ENCODE results near the gene C1R.
"Not testable (repeated sequence)": the region's sequence is repeated elsewhere in the genome, so short reads cannot be mapped to it uniquely, and the experiment has no call there.

The C1R gene

GRCh38 chr12:7068240-7068993 is 23.8 kb downstream of the C1R start:
- no peak for DNase-seq (ENCODE audit: low read depth in 2 of 2)

- no peak for DNase-seq (ENCODE audit: low read depth in 2 of 2)
Observed at GRCh38 chr12:7067096-7067495, 25.1 kb downstream of the C1R start.

- no peak for DNase-seq (ENCODE audit: low read depth in 2 of 2)
Observed at GRCh38 chr12:7066596-7066995, 25.6 kb downstream of the C1R start.

GRCh38 chr12:7065073-7065623 is 27.1 kb downstream of the C1R start:
- no peak for DNase-seq (ENCODE audit: low read depth in 2 of 2)

GRCh38 chr12:7064516-7064915 is 27.7 kb downstream of the C1R start:
- DNase-seq (ENCODE audit: low read depth in 2 of 2): no peak

- no peak for DNase-seq (ENCODE audit: low read depth in 2 of 2)
Observed at GRCh38 chr12:7061596-7061995, 30.6 kb downstream of the C1R start.

- no peak for DNase-seq (ENCODE audit: low read depth in 2 of 2)
Observed at GRCh38 chr12:7061138-7061537, 31.1 kb downstream of the C1R start.

GRCh38 chr12:7060353-7060954 is 31.8 kb downstream of the C1R start, which contains the start of gene C1S:
Gene C1S (plus strand): TSS chr12:7060718. CDS start chr12:7061913, 1,195 bp downstream.
- no peak for DNase-seq (ENCODE audit: low read depth in 2 of 2)

- DNase-seq (ENCODE audit: low read depth in 2 of 2): no peak
Observed at GRCh38 chr12:7059780-7060179, 32.5 kb downstream of the C1R start.

- no peak for DNase-seq (ENCODE audit: low read depth in 2 of 2)
Observed at GRCh38 chr12:7058850-7059395, 33.3 kb downstream of the C1R start.

GRCh38 chr12:7058163-7058845 is 33.9 kb downstream of the C1R start:
- no peak for DNase-seq (ENCODE audit: low read depth in 2 of 2)

- DNase-seq (ENCODE audit: low read depth in 2 of 2): not testable (repeated sequence)
Observed at GRCh38 chr12:7055736-7056135, 36.5 kb downstream of the C1R start.

- no peak for DNase-seq (ENCODE audit: low read depth in 2 of 2)
Observed at GRCh38 chr12:7054925-7055324, 37.3 kb downstream of the C1R start.

GRCh38 chr12:7049973-7050372 is 42.3 kb downstream of the C1R start:
- DNase-seq (ENCODE audit: low read depth in 2 of 2): not testable (repeated sequence)

GRCh38 chr12:7049445-7049951 is 42.7 kb downstream of the C1R start:
- not testable (repeated sequence) for DNase-seq (ENCODE audit: low read depth in 2 of 2)

GRCh38 chr12:7047306-7047705 is 44.9 kb downstream of the C1R start:
- DNase-seq (ENCODE audit: low read depth in 2 of 2): no peak

GRCh38 chr12:7046383-7047105 is 45.7 kb downstream of the C1R start:
- DNase-seq (ENCODE audit: low read depth in 2 of 2): no peak

GRCh38 chr12:7045913-7046312 is 46.3 kb downstream of the C1R start:
- DNase-seq (ENCODE audit: low read depth in 2 of 2): no peak

GRCh38 chr12:7042842-7043241 is 49.4 kb downstream of the C1R start:
- DNase-seq (ENCODE audit: low read depth in 2 of 2): no peak

- no peak for DNase-seq (ENCODE audit: low read depth in 2 of 2)
Observed at GRCh38 chr12:7039403-7039802, 52.8 kb downstream of the C1R start.

GRCh38 chr12:7038591-7038990 is 53.7 kb downstream of the C1R start:
- DNase-seq (ENCODE audit: low read depth in 2 of 2): no peak

All from stimulated activated CD8-positive, alpha-beta memory T cell treated with anti-CD3 and anti-CD28 coated beads, Interleukin-2, amount 100 ng/mL, for 1 hour (primary cell).